ENCODE results near the gene VWF. TPM values are rescaled to one million over a fixed set of nuclear protein-coding genes. Genes with fewer than 3 reads are reported as not detected.

Gene VWF
- total RNA-seq, 2 experiments from 2014 or later, result 0.24 to 0.25 TPM

- Mint-ChIP-seq H3K4me3 (no peak overlapping the region), H3K27me3 (peaks cover 5% of the 10 kb centered on the region), H3K36me3 (no peaks in the 10 kb centered on the region), H3K27ac (no peak overlapping the region), H3K9me3 (no peaks in the 10 kb centered on the region), H3K4me1 (no peaks in the 10 kb centered on the region)
- DNase-seq, result no peak
Observed at GRCh38 chr12:5921027-5921909, 203.2 kb downstream of the VWF start.

- Mint-ChIP-seq H3K4me1 (no peaks in the 10 kb centered on the region), H3K9me3 (no peaks in the 10 kb centered on the region)
Observed at GRCh38 chr12:5916785-5917290, 207.6 kb downstream of the VWF start.

GRCh38 chr12:5915511-5915910 lies 209.0 kb downstream of the VWF start:
- no peak for DNase-seq
- no peaks in the 10 kb centered on the region for H3K9me3 Mint-ChIP-seq
- H3K36me3 Mint-ChIP-seq, result no peaks in the 10 kb centered on the region
- peaks cover 4% of the 10 kb centered on the region for H3K27me3 Mint-ChIP-seq
- no peak overlapping the region for H3K27ac Mint-ChIP-seq
- no peak overlapping the region for H3K4me3 Mint-ChIP-seq
- no peaks in the 10 kb centered on the region for H3K4me1 Mint-ChIP-seq

More at GRCh38 chr12:5916785-5917290, 207.6 kb downstream of the VWF start:
- peaks cover 4% of the 10 kb centered on the region for H3K27me3 Mint-ChIP-seq
- no peaks in the 10 kb centered on the region for H3K36me3 Mint-ChIP-seq
- no peak for DNase-seq
- no peak overlapping the region for H3K4me3 Mint-ChIP-seq
- no peak overlapping the region for H3K27ac Mint-ChIP-seq

- H3K4me1 Mint-ChIP-seq, result no peaks in the 10 kb centered on the region
- DNase-seq, result no peak
- H3K27ac Mint-ChIP-seq, result no peak overlapping the region
- no peak overlapping the region for H3K4me3 Mint-ChIP-seq
- peaks cover 4% of the 10 kb centered on the region for H3K27me3 Mint-ChIP-seq
- H3K36me3 Mint-ChIP-seq, result no peaks in the 10 kb centered on the region
- no peaks in the 10 kb centered on the region for H3K9me3 Mint-ChIP-seq
Observed at GRCh38 chr12:5914387-5915149, 209.9 kb downstream of the VWF start.

GRCh38 chr12:5913387-5913786 lies 211.1 kb downstream of the VWF start:
- Mint-ChIP-seq H3K36me3 (no peaks in the 10 kb centered on the region), H3K4me1 (no peaks in the 10 kb centered on the region), H3K27ac (no peak overlapping the region), H3K4me3 (no peak overlapping the region), H3K9me3 (no peaks in the 10 kb centered on the region), H3K27me3 (no peaks in the 10 kb centered on the region)
- no peak for DNase-seq

- Mint-ChIP-seq H3K27ac (no peak overlapping the region), H3K4me1 (no peaks in the 10 kb centered on the region), H3K9me3 (no peaks in the 10 kb centered on the region), H3K27me3 (peaks cover 4% of the 10 kb centered on the region), H3K4me3 (no peak overlapping the region), H3K36me3 (no peaks in the 10 kb centered on the region)
- DNase-seq, result no peak
Observed at GRCh38 chr12:5912437-5913334, 211.8 kb downstream of the VWF start.

- DNase-seq, result no peak
- H3K4me3 Mint-ChIP-seq, result no peak overlapping the region
- no peaks in the 10 kb centered on the region for H3K9me3 Mint-ChIP-seq
- H3K4me1 Mint-ChIP-seq, result no peaks in the 10 kb centered on the region
- no peak overlapping the region for H3K27ac Mint-ChIP-seq
- no peaks in the 10 kb centered on the region for H3K36me3 Mint-ChIP-seq
- peaks cover 8% of the 10 kb centered on the region for H3K27me3 Mint-ChIP-seq
Observed at GRCh38 chr12:5912011-5912410, 212.5 kb downstream of the VWF start.

GRCh38 chr12:5910790-5911548 lies 213.5 kb downstream of the VWF start:
- Mint-ChIP-seq H3K4me1 (no peaks in the 10 kb centered on the region), H3K9me3 (no peaks in the 10 kb centered on the region), H3K27me3 (peaks cover 8% of the 10 kb centered on the region), H3K4me3 (no peak overlapping the region), H3K27ac (no peak overlapping the region), H3K36me3 (no peaks in the 10 kb centered on the region)
- no peak for DNase-seq

- Mint-ChIP-seq H3K27ac (no peak overlapping the region), H3K4me1 (no peaks in the 10 kb centered on the region), H3K36me3 (no peaks in the 10 kb centered on the region), H3K27me3 (peaks cover 16% of the 10 kb centered on the region), H3K9me3 (no peaks in the 10 kb centered on the region), H3K4me3 (no peak overlapping the region)
- DNase-seq, result no peak
Observed at GRCh38 chr12:5909560-5909959, 214.9 kb downstream of the VWF start.

- H3K9me3 Mint-ChIP-seq, result no peaks in the 10 kb centered on the region
Observed at GRCh38 chr12:5908251-5908650, 216.2 kb downstream of the VWF start.

GRCh38 chr12:5907807-5908206 lies 216.7 kb downstream of the VWF start:
- no peak overlapping the region for H3K4me3 Mint-ChIP-seq
- no peak for DNase-seq
- peaks cover 21% of the 10 kb centered on the region for H3K27me3 Mint-ChIP-seq
- H3K4me1 Mint-ChIP-seq, result no peaks in the 10 kb centered on the region
- no peaks in the 10 kb centered on the region for H3K9me3 Mint-ChIP-seq
- no peak overlapping the region for H3K27ac Mint-ChIP-seq
- H3K36me3 Mint-ChIP-seq, result no peaks in the 10 kb centered on the region

More at GRCh38 chr12:5908251-5908650, 216.2 kb downstream of the VWF start:
- no peak overlapping the region for H3K27ac Mint-ChIP-seq
- no peak overlapping the region for H3K4me3 Mint-ChIP-seq
- no peaks in the 10 kb centered on the region for H3K36me3 Mint-ChIP-seq
- peaks cover 21% of the 10 kb centered on the region for H3K27me3 Mint-ChIP-seq
- no peaks in the 10 kb centered on the region for H3K4me1 Mint-ChIP-seq
- no peak for DNase-seq

- no peaks in the 10 kb centered on the region for H3K4me1 Mint-ChIP-seq
- H3K4me3 Mint-ChIP-seq, result no peak overlapping the region
- no peak for DNase-seq
- H3K36me3 Mint-ChIP-seq, result no peaks in the 10 kb centered on the region
- peaks cover 21% of the 10 kb centered on the region for H3K27me3 Mint-ChIP-seq
- no peaks in the 10 kb centered on the region for H3K9me3 Mint-ChIP-seq
- H3K27ac Mint-ChIP-seq, result no peak overlapping the region
Observed at GRCh38 chr12:5905757-5906156, 218.7 kb downstream of the VWF start.

- H3K4me1 Mint-ChIP-seq, result no peaks in the 10 kb centered on the region
- no peak for DNase-seq
- H3K9me3 Mint-ChIP-seq, result no peaks in the 10 kb centered on the region
- no peaks in the 10 kb centered on the region for H3K36me3 Mint-ChIP-seq
- H3K27me3 Mint-ChIP-seq, result peaks cover 29% of the 10 kb centered on the region
- H3K27ac Mint-ChIP-seq, result no peak overlapping the region
- no peak overlapping the region for H3K4me3 Mint-ChIP-seq
Observed at GRCh38 chr12:5904969-5905368, 219.5 kb downstream of the VWF start.

- Mint-ChIP-seq H3K4me3 (no peak overlapping the region), H3K36me3 (no peaks in the 10 kb centered on the region), H3K9me3 (no peaks in the 10 kb centered on the region), H3K27me3 (peaks cover 31% of the 10 kb centered on the region), H3K4me1 (no peaks in the 10 kb centered on the region), H3K27ac (no peak overlapping the region)
- no peak for DNase-seq
Observed at GRCh38 chr12:5904441-5904840, 220.0 kb downstream of the VWF start.
